Fibroblast of skin of left quadriceps (primary cell): ENCODE measurements around the gene DNAH3.

Experiments used
- DNase-seq, 2 experiments: peaks; one replicate each; pipeline ENCODE4 v3.0.0-alpha.2; 2013; ENCODE audit warnings: low read depth in 2 of 2

Gene DNAH3

GRCh38 chr16:20904507-20905081 lies 246.1 kb downstream of the DNAH3 start:
- DNase-seq = peak in 1 of 2 experiments; percentile 66

GRCh38 chr16:20903899-20904506 lies 246.6 kb downstream of the DNAH3 start:
- DNase-seq = no peak

DNA sequence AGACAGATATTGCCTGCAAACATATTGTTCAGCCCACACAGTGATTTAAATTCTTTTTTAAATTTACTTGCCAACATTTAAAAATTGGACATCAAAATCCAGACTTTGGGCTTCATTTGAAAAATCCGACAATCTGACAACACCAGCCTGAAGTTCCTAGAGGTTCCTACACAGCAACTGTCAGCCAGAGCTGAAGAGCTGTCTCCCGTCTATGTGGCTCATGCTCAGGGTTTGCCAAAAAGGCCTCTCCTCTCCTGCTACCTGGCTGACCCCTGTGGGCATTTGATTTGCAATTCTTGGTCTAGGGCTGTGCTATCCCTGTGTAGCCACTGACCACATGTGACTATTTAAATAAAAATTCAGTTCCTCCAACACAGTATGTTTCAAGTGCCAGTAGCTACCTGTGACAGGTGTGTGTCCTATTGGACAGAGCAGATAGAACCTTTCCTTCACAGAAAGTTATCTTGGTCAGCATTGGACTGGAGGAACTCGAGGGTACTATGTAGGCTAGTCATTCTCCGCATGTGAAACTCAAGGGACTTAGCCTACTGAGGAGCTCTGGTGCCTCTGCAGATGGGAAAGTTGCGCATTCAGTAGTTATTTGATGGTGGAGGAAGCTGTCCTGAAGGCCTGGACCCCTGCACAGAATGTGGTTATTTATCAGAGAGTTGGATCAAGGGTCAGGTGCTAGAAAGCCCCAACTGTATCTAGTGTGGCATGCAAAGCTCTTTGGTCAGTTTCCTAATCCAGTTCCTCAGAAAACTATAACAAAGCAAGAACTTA lies 247.3 kb downstream of the DNAH3 start:
- no peak for DNase-seq

- no peak for DNase-seq
Measured at GRCh38 chr16:20902426-20902825, 248.2 kb downstream of the DNAH3 start.

- no peak for DNase-seq
Measured at GRCh38 chr16:20901436-20902112, 249.1 kb downstream of the DNAH3 start.

DNA sequence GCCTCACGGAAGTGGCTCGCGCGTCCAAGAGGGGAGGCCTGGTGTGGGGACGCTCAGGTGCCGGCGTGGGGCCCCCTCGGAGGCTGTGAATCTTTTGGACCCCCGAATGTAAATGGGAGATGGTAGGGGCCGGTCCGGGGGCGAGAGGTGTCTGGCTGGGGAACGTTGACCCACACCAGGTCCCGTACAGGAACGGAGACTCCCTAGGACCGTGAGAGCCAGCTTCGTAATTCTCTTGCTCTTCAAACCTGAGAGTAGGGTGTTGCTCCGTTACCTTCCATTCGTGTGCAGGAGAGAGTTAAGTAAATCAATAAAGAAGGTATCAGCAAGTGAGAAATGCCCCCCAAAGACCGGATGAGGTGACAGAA lies 249.6 kb downstream of the DNAH3 start:
- DNase-seq = no peak

DNA sequence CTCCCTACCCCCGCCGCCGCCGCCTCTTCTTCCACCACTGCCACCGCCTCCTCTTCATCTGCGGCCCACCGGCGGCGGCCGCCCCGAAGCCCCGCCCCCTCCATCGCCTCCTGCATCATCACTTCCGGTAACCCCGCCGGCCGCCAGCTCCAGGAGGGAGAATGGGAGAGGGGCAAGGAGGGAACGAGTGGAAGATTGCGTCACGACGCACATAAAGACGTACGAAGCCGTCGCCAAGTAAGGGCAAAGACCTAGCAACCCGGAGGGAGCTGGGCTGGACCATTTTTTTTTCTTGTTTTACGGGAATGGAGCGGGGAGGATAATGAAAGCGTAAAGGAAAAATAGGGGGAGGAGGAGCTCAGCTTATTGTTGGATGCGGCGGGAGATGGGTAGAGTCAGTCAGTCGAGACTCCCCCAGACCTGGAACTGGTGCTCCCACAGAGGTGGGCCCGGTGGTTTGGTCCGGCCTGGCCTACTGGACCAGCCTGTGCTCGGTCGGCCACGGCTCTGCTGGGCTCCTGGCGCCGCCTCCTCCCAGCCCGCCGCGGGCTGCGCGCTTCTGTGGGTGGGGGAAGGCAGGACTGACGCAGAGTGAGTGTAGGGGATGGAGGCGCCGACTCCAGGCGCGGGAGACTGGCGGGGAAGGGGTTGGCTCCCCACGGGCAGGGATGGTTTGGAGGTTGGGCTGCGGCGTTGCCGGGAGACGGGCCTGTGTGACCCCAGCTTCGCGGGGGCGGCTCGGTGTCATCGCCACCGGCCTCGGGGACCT lies 250.2 kb downstream of the DNAH3 start, which contains the start of the genes DCUN1D3 and LYRM1:
DCUN1D3 (minus strand) TSS at position 60 of the 769 bp plus-strand sequence. CDS start 37,820 bp downstream, outside the sequence.
LYRM1 (plus strand) TSS at position 473 of the 769 bp plus-strand sequence. CDS start 14,785 bp downstream, outside the sequence.
- peak; percentile 99 for DNase-seq

GRCh38 chr16:20899477-20900298 lies 251.0 kb downstream of the DNAH3 start:
- no peak for DNase-seq

GRCh38 chr16:20899071-20899470 lies 251.6 kb downstream of the DNAH3 start:
- DNase-seq = peak; percentile 72 to 75

DNA sequence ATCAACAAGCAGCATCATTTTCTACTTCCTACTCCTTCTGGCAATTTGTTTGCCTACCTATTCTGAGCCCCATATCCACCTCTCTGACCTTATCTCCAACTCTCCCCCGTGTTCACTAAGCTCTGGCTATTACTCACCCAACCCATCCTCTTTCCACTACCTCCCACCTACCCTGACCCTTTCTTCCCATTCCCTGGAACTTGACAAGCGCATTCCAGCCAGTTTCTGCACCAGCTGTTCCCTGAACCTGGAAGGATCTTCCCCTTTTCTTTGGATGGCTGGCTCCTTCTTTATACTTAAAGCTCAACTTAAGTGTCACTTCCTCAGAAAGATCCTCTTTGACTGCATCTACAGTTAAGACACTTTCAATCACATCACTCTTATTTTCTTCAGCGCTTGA lies 252.7 kb downstream of the DNAH3 start:
- no peak for DNase-seq

DNA sequence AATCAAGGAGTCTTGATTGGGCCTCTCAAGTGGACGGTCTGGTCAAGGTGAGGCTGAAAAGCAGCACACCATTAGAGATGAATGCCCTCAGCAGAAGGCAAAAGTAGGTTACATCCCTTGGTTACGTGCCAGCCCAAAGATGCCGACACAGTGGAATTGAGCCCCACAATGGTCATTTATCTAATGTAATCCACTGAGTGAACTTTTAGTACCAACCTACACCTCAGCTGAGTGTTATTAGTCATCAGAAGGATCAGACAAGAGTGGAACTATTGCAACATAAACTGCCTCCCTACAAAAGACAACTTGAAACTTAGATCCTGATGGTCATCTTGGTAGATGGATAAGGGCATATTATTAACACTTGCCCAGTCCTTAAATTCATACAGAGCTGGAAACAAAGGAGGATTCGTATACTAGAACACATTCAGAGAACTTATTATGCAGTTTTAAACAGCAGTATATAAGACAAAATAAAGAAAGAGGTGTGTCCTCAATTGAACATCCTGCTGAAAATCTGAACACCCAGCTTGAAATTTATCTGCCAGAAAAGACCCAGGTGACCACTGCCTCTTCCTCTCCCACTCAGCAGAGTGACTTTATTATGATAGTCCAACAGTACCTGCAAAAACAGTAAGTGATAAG lies 253.3 kb downstream of the DNAH3 start:
- DNase-seq = no peak

DNA sequence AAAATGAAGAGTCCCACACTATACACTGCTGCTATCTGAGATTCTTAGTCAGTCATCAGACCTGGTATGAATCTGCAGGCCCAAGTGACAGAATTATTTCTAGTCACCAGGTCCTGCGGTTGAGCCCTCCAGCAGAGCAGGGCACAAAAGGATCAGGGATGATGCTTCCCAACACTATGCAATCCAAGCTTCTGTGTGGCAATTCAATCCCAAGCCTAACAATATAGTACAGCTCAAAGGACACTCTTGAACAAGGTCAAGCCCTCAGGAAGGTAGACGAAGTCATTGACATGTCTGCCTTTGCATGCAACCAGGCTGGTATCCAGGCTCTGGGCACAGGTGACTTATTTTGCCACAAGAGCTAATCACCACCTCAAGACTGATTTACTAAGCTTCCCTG lies 256.3 kb downstream of the DNAH3 start:
- DNase-seq = no peak

DNA sequence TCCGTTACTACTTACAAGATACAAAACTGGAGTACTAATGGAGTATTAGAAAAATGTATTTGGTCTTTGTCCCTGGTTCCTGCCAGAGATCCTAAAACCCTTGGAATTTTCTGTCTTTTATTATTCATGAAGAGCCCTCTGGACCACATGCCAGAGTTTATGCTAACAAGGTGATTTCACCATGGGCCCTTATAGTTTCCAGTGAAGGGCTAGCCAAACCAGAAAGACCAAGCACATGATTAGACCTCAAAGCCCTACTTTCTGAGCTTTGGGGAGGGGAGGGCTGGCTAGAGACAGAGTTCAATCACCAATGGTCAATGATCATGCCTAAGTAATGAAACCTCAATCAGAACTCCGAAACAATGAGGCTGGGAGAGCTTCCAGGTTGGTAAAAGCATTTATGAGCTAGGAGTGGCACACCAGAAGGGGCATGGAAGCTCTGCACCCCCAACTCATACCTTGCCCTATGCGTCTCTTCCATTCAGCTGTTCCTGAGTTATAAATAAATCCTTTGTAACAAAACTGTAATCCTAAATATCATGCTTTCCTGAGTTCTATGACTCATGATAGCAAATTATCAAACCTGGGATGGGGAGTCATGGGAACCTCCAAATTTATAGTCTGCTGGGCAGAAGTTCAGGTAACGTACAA lies 260.9 kb downstream of the DNAH3 start:
- no peak for DNase-seq

- DNase-seq = no peak
Measured at GRCh38 chr16:20887207-20887606, 263.4 kb downstream of the DNAH3 start.

DNA sequence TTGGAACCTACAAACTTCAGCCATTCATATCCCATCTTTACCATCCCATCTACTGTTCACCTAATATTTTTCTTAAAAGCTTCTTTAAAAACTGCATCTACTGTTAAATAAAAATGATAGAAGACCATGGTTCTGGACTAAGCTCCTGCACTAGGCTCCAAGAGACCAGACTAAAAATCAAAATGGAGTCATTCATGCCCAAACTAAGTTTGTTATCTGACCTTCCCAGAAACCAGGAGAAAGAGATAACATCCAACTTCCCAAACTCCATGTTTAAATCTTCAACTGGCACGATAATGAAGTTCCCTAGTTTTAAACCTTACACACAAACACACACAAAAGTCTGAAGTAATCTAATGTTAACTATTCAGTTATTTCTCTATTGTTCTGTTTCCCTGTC lies 264.3 kb downstream of the DNAH3 start:
- no peak for DNase-seq

DNA sequence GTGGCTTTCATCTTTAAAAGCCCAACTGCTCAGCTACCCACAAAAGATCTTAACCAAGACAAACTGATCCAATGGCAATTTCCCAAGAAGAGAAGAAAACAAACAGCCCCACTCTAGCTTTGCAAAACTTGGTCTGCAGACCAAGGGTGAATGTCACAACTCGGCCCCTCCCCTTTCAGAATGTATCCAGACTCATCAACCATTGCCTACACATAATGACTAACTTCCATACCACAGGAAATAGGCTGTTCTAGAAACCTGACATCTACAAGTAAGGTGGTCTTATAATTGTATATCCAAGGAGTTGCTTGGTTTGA lies 266.4 kb downstream of the DNAH3 start:
- DNase-seq = peak; percentile 68 to 71

GRCh38 chr16:20883554-20884239 lies 266.9 kb downstream of the DNAH3 start:
- DNase-seq = no peak
